NCI-H128 (cell line): Measurements from ENCODE around the gene HOXD9.
A peak's percentile ranks its signal among the peaks of the same experiment; 100 is the strongest.

Source experiments
- DNase-seq: peaks from one replicate; lab custom pipeline; 2025; ENCODE audit not compliant: unreplicated experiment; lab: John Stamatoyannopoulos, UW

HOXD9 gene

GRCh38 chr2:176122683-176123410, at the start of gene HOXD9:
Gene HOXD9, plus strand, starts transcription at chr2:176122719. Its CDS starts 50 bp downstream, at chr2:176122769.
- no peak for DNase-seq

- DNase-seq: no peak
Measured at GRCh38 chr2:176072951-176073904, 49.3 kb upstream of the HOXD9 start.

GRCh38 chr2:176074919-176075425, 47.5 kb upstream of the HOXD9 start:
- no peak for DNase-seq

- no peak for DNase-seq
Measured at GRCh38 chr2:176075481-176075880, 47.0 kb upstream of the HOXD9 start.

GRCh38 chr2:176076063-176076462, 46.5 kb upstream of the HOXD9 start:
- DNase-seq: no peak

- no peak for DNase-seq
Measured at GRCh38 chr2:176076796-176077195, 45.7 kb upstream of the HOXD9 start.

GRCh38 chr2:176078541-176079284, 43.8 kb upstream of the HOXD9 start:
- no peak for DNase-seq

- no peak for DNase-seq
Measured at GRCh38 chr2:176079285-176079830, 43.2 kb upstream of the HOXD9 start.

- DNase-seq: peak; percentile 63
Measured at GRCh38 chr2:176079831-176080539, 42.5 kb upstream of the HOXD9 start.

- DNase-seq: no peak
Measured at GRCh38 chr2:176080540-176081375, 41.8 kb upstream of the HOXD9 start.

GRCh38 chr2:176081376-176081836, 41.1 kb upstream of the HOXD9 start:
- no peak for DNase-seq

- no peak for DNase-seq
Measured at GRCh38 chr2:176081837-176082524, 40.5 kb upstream of the HOXD9 start.

- no peak for DNase-seq
Measured at GRCh38 chr2:176082525-176082823, 40.0 kb upstream of the HOXD9 start.

- DNase-seq: no peak
Measured at GRCh38 chr2:176082824-176083751, 39.4 kb upstream of the HOXD9 start.

- no peak for DNase-seq
Measured at GRCh38 chr2:176083796-176084261, 38.7 kb upstream of the HOXD9 start, which contains the start of gene EVX2. Gene EVX2, minus strand, starts transcription at chr2:176083962. Its CDS starts 186 bp downstream, at chr2:176083776.

- DNase-seq: no peak
Measured at GRCh38 chr2:176084611-176085119, 37.9 kb upstream of the HOXD9 start.

GRCh38 chr2:176085120-176085788, 37.3 kb upstream of the HOXD9 start:
- no peak for DNase-seq
